Muscle layer of duodenum (tissue), 2 donors: ENCODE results near the gene SPRN.
"Not testable (repeated sequence)": the region's sequence is repeated elsewhere in the genome, so short reads cannot be mapped to it uniquely, and the experiment has no call there.

Experiments
- H3K27ac ChIP-seq: one replicate; pipeline ENCODE4 v1.7.0; 2013; ENCODE audit warnings: mild to moderate bottlenecking, low read length
- H3K27me3 ChIP-seq: one replicate; pipeline ENCODE4 v1.7.0; 2013; ENCODE audit warnings: low read depth, mild to moderate bottlenecking, control low read depth, low read length
- H3K36me3 ChIP-seq, 2 donors: one replicate each; pipeline ENCODE4 v1.7.0; 2013; ENCODE audit warnings: low read length in 2 of 2, control low read depth in 1 of 2, mild to moderate bottlenecking in 1 of 2; ENCODE audit not compliant: insufficient read depth in 2 of 2, control insufficient read depth in 1 of 2
- H3K4me1 ChIP-seq, 2 donors: one replicate each; pipeline ENCODE4 v1.7.0; 2013; ENCODE audit warnings: low read length in 2 of 2, mild to moderate bottlenecking in 2 of 2, control low read depth in 1 of 2, moderate library complexity in 1 of 2; ENCODE audit not compliant: insufficient read depth in 2 of 2, control insufficient read depth in 1 of 2
- H3K4me3 ChIP-seq, 2 donors: one replicate each; pipeline ENCODE4 v1.7.0; 2013; ENCODE audit warnings: low read length in 2 of 2, low read depth in 1 of 2, mild to moderate bottlenecking in 1 of 2
- H3K9me3 ChIP-seq, 2 donors: one replicate each; pipeline ENCODE4 v1.7.0; 2013; ENCODE audit warnings: low read length in 2 of 2, control low read depth in 1 of 2, mild to moderate bottlenecking in 1 of 2; ENCODE audit not compliant: control insufficient read depth in 1 of 2
- donor health status: healthy.

Gene SPRN

GRCh38 chr10:133415752-133416151 is 8.7 kb downstream of the SPRN start:
- H3K4me3 ChIP-seq, result no peak overlapping the region
- no peaks in the 10 kb centered on the region for H3K27me3 ChIP-seq
- peaks cover 10 to 21% of the 10 kb centered on the region in 2 donors for H3K9me3 ChIP-seq
- peaks cover 33 to 59% of the 10 kb centered on the region in 2 donors for H3K36me3 ChIP-seq
- H3K4me1 ChIP-seq, result no peaks in the 10 kb centered on the region
- no peak overlapping the region for H3K27ac ChIP-seq

- H3K4me3 ChIP-seq, H3K4me1 ChIP-seq, H3K27me3 ChIP-seq, H3K27ac ChIP-seq: not testable (repeated sequence)
- Histone ChIP-seq H3K36me3 (peaks cover 28 to 59% of the 10 kb centered on the region in 2 donors), H3K9me3 (peaks cover 10 to 21% of the 10 kb centered on the region in 2 donors)
Observed at GRCh38 chr10:133414401-133414800, 10.0 kb downstream of the SPRN start.

DNA sequence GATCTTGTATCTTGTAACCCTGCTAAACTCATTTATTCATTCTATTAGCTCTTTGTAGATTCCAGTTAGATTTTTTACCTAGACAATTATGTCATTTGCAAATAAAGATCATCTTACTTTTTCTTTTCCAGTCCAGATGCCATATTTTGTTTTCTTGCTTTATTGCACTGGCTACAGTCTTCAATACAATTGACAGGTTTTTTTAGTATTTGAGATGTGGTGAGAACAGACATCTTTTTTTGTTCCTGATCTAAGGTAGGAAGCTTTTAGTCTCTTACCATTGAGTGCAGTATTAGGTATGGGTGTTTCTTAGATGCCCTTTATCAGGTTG is 12.1 kb downstream of the SPRN start:
- Histone ChIP-seq H3K9me3 (peaks cover 10 to 21% of the 10 kb centered on the region in 2 donors), H3K4me1 (no peaks in the 10 kb centered on the region), H3K27me3 (no peaks in the 10 kb centered on the region), H3K36me3 (peaks cover 44 to 65% of the 10 kb centered on the region in 2 donors), H3K4me3 (no peak overlapping the region), H3K27ac (no peak overlapping the region)

- Histone ChIP-seq H3K4me3 (no peak overlapping the region), H3K36me3 (peaks cover 46 to 68% of the 10 kb centered on the region in 2 donors), H3K4me1 (no peaks in the 10 kb centered on the region), H3K9me3 (peaks cover 10 to 21% of the 10 kb centered on the region in 2 donors), H3K27me3 (no peaks in the 10 kb centered on the region), H3K27ac (no peak overlapping the region)
Observed at GRCh38 chr10:133411523-133412380, 12.7 kb downstream of the SPRN start.

- Histone ChIP-seq H3K36me3 (peaks cover 50 to 69% of the 10 kb centered on the region in 2 donors), H3K4me1 (peaks cover 0 to 2% of the 10 kb centered on the region in 2 donors), H3K4me3 (no peak overlapping the region), H3K27me3 (no peaks in the 10 kb centered on the region), H3K9me3 (peaks cover under 1 to 2% of the 10 kb centered on the region in 2 donors), H3K27ac (no peak overlapping the region)
Observed at GRCh38 chr10:133405844-133406527, 18.4 kb downstream of the SPRN start.

DNA sequence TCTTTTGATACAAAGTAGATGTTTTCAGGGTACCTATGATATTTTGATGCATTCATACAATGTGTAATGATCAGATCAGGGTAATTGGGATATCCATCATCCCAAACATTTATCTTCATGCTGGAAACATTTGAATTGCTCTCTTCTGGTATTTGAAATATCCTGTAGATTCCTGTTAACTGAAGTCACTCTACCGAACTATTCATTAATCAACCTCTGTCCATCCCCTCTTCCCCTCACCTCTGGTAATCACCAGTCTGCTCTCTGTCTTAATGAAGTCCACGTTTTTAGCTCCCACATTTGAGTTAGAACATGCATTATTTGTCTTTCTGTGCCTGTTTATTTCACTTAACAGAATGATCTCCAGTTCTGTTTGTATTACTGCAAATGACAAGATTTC is 19.2 kb downstream of the SPRN start:
- peaks cover 0 to 8% of the 10 kb centered on the region in 2 donors for H3K4me1 ChIP-seq
- peaks cover 48 to 63% of the 10 kb centered on the region in 2 donors for H3K36me3 ChIP-seq
- H3K27ac ChIP-seq, result no peak overlapping the region
- no peaks in the 10 kb centered on the region for H3K27me3 ChIP-seq
- H3K4me3 ChIP-seq, result no peak overlapping the region
- no peaks in the 10 kb centered on the region for H3K9me3 ChIP-seq

- peaks cover 41 to 67% of the 10 kb centered on the region in 2 donors for H3K36me3 ChIP-seq
- peaks cover 0 to 8% of the 10 kb centered on the region in 2 donors for H3K4me1 ChIP-seq
- H3K27me3 ChIP-seq, result no peaks in the 10 kb centered on the region
- no peak overlapping the region for H3K4me3 ChIP-seq
- H3K27ac ChIP-seq, result no peak overlapping the region
- no peaks in the 10 kb centered on the region for H3K9me3 ChIP-seq
Observed at GRCh38 chr10:133403784-133404183, 20.6 kb downstream of the SPRN start.

DNA sequence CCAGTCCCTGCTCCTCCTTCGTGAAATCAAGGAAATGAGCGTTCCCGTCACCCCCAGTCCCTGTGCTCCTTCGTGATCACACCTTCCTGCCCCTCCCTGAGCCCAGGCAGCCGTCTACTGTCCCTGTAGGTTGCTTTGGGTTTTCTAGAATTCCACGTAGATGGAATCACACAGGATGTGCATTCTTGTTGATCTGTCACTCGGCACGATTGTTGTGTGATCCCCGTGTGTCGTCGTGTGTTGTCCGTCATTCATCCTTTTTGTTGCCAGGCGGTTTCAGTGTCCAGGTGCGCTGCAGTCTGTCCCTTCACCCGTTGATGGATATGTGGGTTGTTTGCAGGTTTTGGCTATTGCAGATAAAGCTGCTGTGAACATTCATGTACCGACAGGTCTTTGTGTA is 21.1 kb downstream of the SPRN start:
- H3K9me3 ChIP-seq, result no peaks in the 10 kb centered on the region
- peaks cover 37 to 69% of the 10 kb centered on the region in 2 donors for H3K36me3 ChIP-seq
- H3K27me3 ChIP-seq, result no peaks in the 10 kb centered on the region
- no peak overlapping the region for H3K4me3 ChIP-seq
- H3K27ac ChIP-seq, result no peak overlapping the region
- H3K4me1 ChIP-seq, result peaks cover 0 to 8% of the 10 kb centered on the region in 2 donors

DNA sequence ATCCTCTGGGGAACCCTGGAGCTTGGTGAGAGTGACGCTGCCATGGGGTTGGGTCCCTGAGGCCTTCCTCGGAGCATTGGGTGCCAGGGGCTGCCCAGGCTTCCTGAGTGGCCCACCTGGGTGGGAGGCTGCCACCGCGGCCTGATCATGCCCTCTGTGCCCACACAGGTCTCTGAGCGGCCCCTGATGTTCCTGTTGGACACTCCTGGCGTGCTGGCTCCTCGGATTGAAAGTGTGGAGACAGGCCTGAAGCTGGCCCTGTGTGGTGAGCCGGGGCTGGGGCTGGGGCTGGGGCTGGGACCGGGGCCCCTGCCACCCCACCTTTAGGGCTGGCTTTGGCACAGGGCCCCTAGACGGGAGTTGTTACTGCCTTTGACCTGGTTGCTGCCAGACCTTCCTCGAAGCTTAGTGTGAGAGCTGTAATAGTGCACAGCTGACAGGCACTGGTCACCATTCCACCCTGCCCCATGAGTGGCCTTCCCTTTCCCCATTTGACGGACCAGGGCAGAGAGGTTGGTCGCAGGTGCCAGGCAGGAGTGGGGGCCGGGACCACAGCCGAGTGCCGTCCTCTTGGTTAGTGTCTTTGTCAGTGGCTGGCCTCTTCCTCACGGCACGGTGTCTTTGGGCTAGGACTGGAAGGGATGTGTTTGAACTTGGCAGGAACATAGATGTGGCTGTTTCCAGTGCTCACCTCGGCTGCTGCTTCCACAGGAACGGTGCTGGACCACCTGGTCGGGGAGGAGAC is 22.3 kb downstream of the SPRN start:
- Histone ChIP-seq H3K4me1 (peaks cover 0 to 8% of the 10 kb centered on the region in 2 donors), H3K4me3 (no peak overlapping the region), H3K36me3 (peaks cover 30 to 67% of the 10 kb centered on the region in 2 donors), H3K9me3 (no peaks in the 10 kb centered on the region), H3K27me3 (no peaks in the 10 kb centered on the region), H3K27ac (no peak overlapping the region)

DNA sequence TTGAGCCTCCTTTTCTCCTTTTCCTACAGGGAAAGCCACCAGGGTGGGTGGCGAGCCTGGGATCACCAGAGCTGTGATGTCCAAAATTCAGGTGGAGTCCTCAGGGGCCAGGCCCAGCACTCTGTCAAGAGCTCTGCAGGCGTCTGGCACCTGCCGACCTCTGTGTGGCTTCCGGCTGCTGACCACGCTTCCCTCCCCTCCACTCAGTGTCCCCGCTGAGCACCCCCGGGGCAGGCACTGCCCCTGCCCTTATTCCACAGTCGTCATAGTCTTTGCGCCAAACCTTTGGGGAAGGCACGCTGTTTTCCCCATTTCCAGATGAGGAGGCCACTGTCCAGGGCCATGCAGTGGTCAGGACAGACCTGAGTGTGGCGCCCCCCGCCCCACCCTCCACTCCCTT is 22.9 kb downstream of the SPRN start:
- peaks cover 26 to 62% of the 10 kb centered on the region in 2 donors for H3K36me3 ChIP-seq
- no peaks in the 10 kb centered on the region for H3K9me3 ChIP-seq
- H3K27ac ChIP-seq, result no peak overlapping the region
- peaks cover 0 to 8% of the 10 kb centered on the region in 2 donors for H3K4me1 ChIP-seq
- H3K4me3 ChIP-seq, result no peak overlapping the region
- no peaks in the 10 kb centered on the region for H3K27me3 ChIP-seq
